HG03558 (cell line): ENCODE measurements around the gene DAD1.
"Not testable (repeated sequence)": the region's sequence is repeated elsewhere in the genome, so short reads cannot be mapped to it uniquely, and the experiment has no call there.

ENCODE experiments used
- ATAC-seq: cut with Tn5 transposase; IDR thresholded peaks from one replicate; pipeline ENCODE4 v1.9.1; 2021; ENCODE audit warnings: moderate number of reproducible peaks; ENCODE audit not compliant: unreplicated experiment; ENCODE audit errors: extremely low read depth

The DAD1 gene

GRCh38 chr14:22589096-22589839 is at the start of gene DAD1:
DAD1 (minus strand) TSS chr14:22589224; CDS start chr14:22589157, 67 bp downstream.
- peak; percentile 60 for ATAC-seq

- ATAC-seq, result not testable (repeated sequence)
Observed at GRCh38 chr14:22635980-22636379, 47.0 kb upstream of the DAD1 start.

- no peak for ATAC-seq
Observed at GRCh38 chr14:22634233-22634900, 45.3 kb upstream of the DAD1 start.

DNA sequence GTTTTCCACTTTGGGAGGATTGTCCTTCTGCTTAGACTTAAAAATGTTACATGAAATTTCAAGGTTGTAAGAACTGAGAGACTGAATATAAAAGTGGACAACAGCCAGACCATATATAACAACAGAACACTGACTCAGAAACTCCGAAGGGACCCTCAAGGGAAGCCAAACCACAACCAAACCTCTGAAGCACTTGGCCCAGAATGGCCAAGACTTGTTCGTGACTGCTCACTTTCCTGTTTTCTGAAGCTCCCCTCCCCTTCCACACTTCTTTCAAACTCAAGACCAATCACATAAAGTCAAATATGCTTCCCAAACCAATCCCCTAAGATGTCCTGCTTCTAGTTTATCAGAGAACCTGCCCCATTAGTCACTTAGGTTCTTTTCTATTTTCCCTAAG is 41.5 kb upstream of the DAD1 start:
- ATAC-seq, result no peak

DNA sequence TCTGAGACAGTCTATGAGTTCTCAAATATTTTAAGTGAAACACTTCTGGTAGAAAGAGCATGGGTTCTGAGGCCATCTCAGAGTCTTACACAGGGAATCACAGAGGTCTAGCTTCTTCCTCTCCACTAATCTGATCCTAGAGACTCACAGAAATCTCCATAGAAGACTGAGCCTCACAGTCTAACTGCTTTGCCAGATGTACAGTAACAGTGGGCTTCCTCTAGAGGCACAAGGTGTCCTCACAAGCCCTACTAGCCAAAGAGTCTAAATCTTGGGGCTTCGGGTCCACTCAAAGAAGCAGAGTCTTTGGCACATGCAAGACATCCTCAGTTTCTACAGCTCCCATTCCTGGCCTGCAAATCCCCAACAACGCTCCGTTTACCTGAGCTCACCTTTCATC is 41.0 kb upstream of the DAD1 start:
- ATAC-seq, result no peak

- ATAC-seq, result no peak
Observed at GRCh38 chr14:22629361-22629760, 40.3 kb upstream of the DAD1 start.

GRCh38 chr14:22627506-22628263 is 38.7 kb upstream of the DAD1 start:
- ATAC-seq, result no peak

- ATAC-seq, result no peak
Observed at GRCh38 chr14:22626590-22626989, 37.6 kb upstream of the DAD1 start.

GRCh38 chr14:22623047-22623446 is 34.0 kb upstream of the DAD1 start:
- no peak for ATAC-seq

DNA sequence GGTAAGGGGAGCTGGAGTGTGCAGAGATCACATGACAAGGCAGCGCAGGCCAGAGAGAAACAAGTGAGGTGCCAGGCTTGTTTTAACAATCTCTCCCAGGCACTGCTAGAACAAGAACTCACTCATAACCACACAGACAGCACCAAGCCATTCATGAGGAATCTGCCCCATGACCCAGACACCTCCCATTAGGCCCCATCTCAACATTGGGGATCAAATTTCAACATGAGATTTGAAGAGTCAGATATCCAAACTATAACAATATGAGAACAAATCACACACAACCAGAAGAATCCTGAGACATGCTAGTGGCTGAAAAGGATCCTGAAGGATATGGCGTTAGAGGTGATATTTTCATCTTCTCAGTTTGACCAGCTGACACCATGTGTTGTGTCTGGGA is 33.2 kb upstream of the DAD1 start:
- no peak for ATAC-seq

GRCh38 chr14:22615765-22616164 is 26.7 kb upstream of the DAD1 start:
- ATAC-seq, result not testable (repeated sequence)

GRCh38 chr14:22614240-22614799 is 25.3 kb upstream of the DAD1 start:
- ATAC-seq, result no peak

DNA sequence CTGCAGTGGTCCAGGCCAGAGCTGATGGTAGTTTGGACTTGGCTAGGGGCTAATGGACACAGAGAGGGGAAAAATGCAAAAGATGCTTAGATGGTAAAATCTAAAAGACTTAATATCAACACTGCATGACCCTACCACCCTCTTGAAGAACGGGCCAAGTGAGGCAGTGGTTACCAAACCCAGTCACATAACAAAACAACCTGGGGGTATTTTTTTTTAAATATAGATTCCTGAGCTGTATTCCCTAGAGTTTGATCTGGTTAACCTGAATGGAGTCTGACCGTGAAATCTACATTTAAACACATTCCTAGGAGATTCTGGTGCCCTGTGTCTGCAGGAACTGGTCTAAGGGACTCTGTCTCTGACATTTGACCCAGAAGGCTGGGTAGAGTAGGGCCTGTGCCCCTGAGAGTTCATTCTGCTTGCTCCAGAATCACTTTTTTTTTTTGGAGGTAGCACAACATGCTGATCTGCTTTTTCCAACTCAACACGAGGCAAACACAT is 24.8 kb upstream of the DAD1 start:
- no peak for ATAC-seq

GRCh38 chr14:22613106-22613695 is 24.2 kb upstream of the DAD1 start:
- ATAC-seq, result no peak

- no peak for ATAC-seq
Observed at GRCh38 chr14:22610931-22611330, 21.9 kb upstream of the DAD1 start.

DNA sequence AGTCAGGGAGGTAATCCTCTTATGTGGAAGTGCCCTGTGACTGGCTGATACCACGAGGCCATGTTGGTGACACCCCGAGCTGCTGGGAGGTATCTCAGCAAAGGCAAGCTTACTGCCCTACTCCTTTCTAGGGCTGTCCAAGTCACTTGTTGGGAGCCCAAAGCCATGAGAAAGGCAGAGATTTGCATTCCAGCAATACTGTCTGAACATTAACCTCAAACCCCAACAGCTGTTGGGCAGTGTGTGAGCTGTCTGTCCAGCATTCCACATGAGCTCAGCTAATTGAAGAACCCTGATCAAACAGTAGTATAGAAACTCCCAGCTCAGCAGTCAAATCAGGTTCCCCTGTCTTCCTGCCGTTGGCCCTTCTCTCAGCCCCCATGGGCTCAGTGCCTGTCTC is 18.3 kb upstream of the DAD1 start:
- ATAC-seq, result no peak

DNA sequence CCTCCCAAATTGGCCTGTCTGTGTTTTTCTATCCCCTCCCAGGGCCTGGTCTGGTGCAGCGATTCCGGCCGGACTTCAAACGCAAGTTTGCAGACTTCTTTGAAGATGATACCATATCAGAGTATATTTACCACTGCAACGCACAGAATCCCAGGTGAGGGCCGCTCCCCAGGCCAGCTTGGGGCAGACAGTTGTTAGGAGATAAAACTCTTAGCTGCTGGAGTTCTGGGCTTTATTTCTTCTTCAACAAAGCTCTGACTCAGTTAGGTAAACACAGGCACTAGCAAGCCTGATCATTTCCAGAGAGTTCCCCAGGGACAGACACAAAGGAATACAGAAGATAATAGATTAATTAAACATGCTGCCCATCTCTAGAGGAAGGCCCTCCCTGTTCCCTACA is 17.4 kb upstream of the DAD1 start:
- ATAC-seq, result no peak

- no peak for ATAC-seq
Observed at GRCh38 chr14:22602862-22603261, 13.8 kb upstream of the DAD1 start.

- no peak for ATAC-seq
Observed at GRCh38 chr14:22601996-22602395, 13.0 kb upstream of the DAD1 start.

DNA sequence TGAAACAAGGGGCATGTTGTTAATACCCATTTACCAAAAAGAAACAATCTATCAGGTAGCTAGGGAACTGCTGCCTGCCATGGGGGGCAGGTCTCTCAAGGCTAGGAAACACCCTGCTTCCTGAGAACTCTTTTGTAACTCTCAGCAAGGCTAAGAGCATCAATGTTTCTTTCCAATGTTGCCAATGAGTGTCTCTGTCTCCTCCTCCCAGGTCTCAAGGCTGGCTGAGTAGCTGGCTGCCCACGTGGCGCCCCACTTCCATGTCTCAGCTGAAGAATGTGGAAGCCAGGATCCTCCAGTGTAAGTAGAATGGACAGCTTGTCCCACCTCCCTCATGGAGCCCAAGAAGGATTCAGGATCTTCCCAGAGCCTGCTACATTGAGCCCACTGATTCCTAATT is 12.4 kb upstream of the DAD1 start:
- ATAC-seq, result no peak
